ENCODE measurements around the gene CFAP45. TPM values are rescaled to one million over a fixed set of nuclear protein-coding genes. Genes with fewer than 3 reads are reported as not detected.

CFAP45 gene
- total and polyA plus RNA-seq, 2 experiments from 2014 or later: 0.43 TPM; not detected in 1

DNA sequence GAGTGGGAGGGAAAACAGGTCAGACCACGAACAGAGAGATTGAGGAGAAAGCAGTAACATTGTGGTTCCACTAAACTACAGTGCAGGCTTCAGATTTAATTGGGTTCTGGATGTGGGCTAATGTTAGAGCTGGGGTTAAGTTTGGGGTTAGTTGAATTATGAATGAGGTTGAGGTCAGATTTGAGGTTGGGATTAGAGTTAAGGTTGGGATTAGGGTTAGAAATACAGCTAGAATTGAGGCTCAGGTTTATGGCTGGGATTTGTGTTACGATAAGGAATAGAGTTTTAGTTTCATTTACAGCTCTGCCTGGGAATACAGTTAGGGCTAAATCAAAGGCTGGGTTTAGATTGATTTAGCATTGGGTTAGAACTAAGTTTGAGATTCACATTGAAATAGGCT lies 35.7 kb downstream of the CFAP45 start:
- Histone ChIP-seq H3K4me2 (no peak overlapping the region), H3K9me3 (ENCODE audit: low read depth) (no peaks in the 10 kb centered on the region), H3K36me3 (replicated peaks; ENCODE audit: insufficient read depth, low read depth) (no peaks in the 10 kb centered on the region), H2AFZ (no peak overlapping the region), H3K4me1 (ENCODE audit: insufficient read depth) (peaks cover 20% of the 10 kb centered on the region), H3K9me2 (replicated peaks; ENCODE audit: insufficient read depth) (no peaks in the 10 kb centered on the region), H3K27ac (no peak overlapping the region), H3K4me3 (no peak overlapping the region), H3K79me2 (no peaks in the 10 kb centered on the region), H3K27me3 (no peaks in the 10 kb centered on the region), H4K20me1 (ENCODE audit: insufficient read depth, poor library complexity, severe bottlenecking) (no peaks in the 10 kb centered on the region)
- DNase-seq (ENCODE audit: low spot score): no peak
- WGBS (ENCODE audit: low lambda C conversion rate, missing lambda C conversion rate): 91% methylated on average over 2 of the region's 2 CpGs
- TF ChIP-seq EZH2phosphoT487 (IDR thresholded peaks at IDR 0.05; ENCODE audit: low read depth, severe bottlenecking, unreplicated experiment) (no peak), CTCF (IDR thresholded peaks at IDR 0.05; ENCODE audit: poor library complexity) (no peak), EZH2 (IDR thresholded peaks at IDR 0.05; ENCODE audit: borderline replicate concordance) (no peak)

DNA sequence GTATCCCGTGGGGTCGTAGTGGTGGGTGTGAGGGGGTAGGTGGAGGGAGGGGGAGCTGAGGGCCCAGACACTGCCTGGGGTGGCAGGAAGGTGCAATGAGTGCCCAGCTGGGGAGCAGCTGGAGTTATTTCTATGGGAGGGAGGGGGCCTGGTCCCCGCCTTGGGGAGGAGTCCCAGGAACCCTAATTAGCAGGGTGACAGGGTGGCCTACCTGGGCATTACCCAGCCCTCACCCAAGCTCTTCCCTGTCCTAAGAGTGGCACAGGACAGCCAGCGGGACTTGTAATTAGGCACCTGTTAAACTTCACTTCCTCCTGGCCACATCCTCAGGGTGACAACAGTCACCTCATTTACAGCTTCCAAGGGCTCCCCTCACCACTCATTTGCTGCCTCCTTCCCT lies 37.4 kb downstream of the CFAP45 start, which contains the start of gene VSIG8:
Gene VSIG8, minus strand, starts transcription at position 101 of the 400 bp plus-strand sequence. CDS start 136 bp downstream, outside the sequence.
- no peak for TF ChIP-seq CTCF (IDR thresholded peaks at IDR 0.05; ENCODE audit: poor library complexity)
- H3K4me1 ChIP-seq (ENCODE audit: insufficient read depth): peaks cover 15% of the 10 kb centered on the region
- 87% methylated on average over 3 of the region's 4 CpGs for WGBS (ENCODE audit: low lambda C conversion rate, missing lambda C conversion rate)
- H3K79me2 ChIP-seq: no peaks in the 10 kb centered on the region
- H3K4me2 ChIP-seq: no peak within 1 kb of the TSS
- no peaks in the 10 kb centered on the region for H3K9me3 ChIP-seq (ENCODE audit: low read depth)
- no peak within 1 kb of the TSS for H3K27ac ChIP-seq
- DNase-seq (ENCODE audit: low spot score): no peak
- no peak within 1 kb of the TSS for H3K4me3 ChIP-seq
- no peak within 1 kb of the TSS for H2AFZ ChIP-seq
- no peaks in the 10 kb centered on the region for H3K9me2 ChIP-seq (replicated peaks; ENCODE audit: insufficient read depth)
- H4K20me1 ChIP-seq (ENCODE audit: insufficient read depth, poor library complexity, severe bottlenecking): no peaks in the 10 kb centered on the region
- no peaks in the 10 kb centered on the region for H3K27me3 ChIP-seq
- H3K36me3 ChIP-seq (replicated peaks; ENCODE audit: insufficient read depth, low read depth): no peaks in the 10 kb centered on the region

GRCh38 chr1:159862031-159862430 lies 37.9 kb downstream of the CFAP45 start:
- no peaks in the 10 kb centered on the region for H3K79me2 ChIP-seq
- H3K9me2 ChIP-seq (replicated peaks; ENCODE audit: insufficient read depth): no peaks in the 10 kb centered on the region
- H4K20me1 ChIP-seq (ENCODE audit: insufficient read depth, poor library complexity, severe bottlenecking): no peaks in the 10 kb centered on the region
- 82% methylated on average over 5 of the region's 5 CpGs for WGBS (ENCODE audit: low lambda C conversion rate, missing lambda C conversion rate)
- no peak overlapping the region for H2AFZ ChIP-seq
- H3K27me3 ChIP-seq: no peaks in the 10 kb centered on the region
- H3K4me1 ChIP-seq (ENCODE audit: insufficient read depth): peaks cover 12% of the 10 kb centered on the region
- DNase-seq (ENCODE audit: low spot score): no peak
- H3K4me2 ChIP-seq: no peak overlapping the region
- no peak for TF ChIP-seq CTCF (IDR thresholded peaks at IDR 0.05; ENCODE audit: poor library complexity)
- no peak for TF ChIP-seq EZH2 (IDR thresholded peaks at IDR 0.05; ENCODE audit: borderline replicate concordance)
- no peak for TF ChIP-seq EZH2phosphoT487 (IDR thresholded peaks at IDR 0.05; ENCODE audit: low read depth, severe bottlenecking, unreplicated experiment)
- no peak overlapping the region for H3K27ac ChIP-seq
- no peaks in the 10 kb centered on the region for H3K36me3 ChIP-seq (replicated peaks; ENCODE audit: insufficient read depth, low read depth)
- H3K4me3 ChIP-seq: no peak overlapping the region
- H3K9me3 ChIP-seq (ENCODE audit: low read depth): no peaks in the 10 kb centered on the region

GRCh38 chr1:159861218-159861617 lies 38.7 kb downstream of the CFAP45 start:
- H3K4me1 ChIP-seq (ENCODE audit: insufficient read depth): peaks cover 12% of the 10 kb centered on the region
- WGBS (ENCODE audit: low lambda C conversion rate, missing lambda C conversion rate): 86% methylated on average over 7 of the region's 8 CpGs
- no peak overlapping the region for H3K4me2 ChIP-seq
- DNase-seq (ENCODE audit: low spot score): no peak
- no peaks in the 10 kb centered on the region for H3K79me2 ChIP-seq
- H2AFZ ChIP-seq: no peak overlapping the region
- no peak overlapping the region for H3K27ac ChIP-seq
- H4K20me1 ChIP-seq (ENCODE audit: insufficient read depth, poor library complexity, severe bottlenecking): no peaks in the 10 kb centered on the region
- no peaks in the 10 kb centered on the region for H3K9me2 ChIP-seq (replicated peaks; ENCODE audit: insufficient read depth)
- no peaks in the 10 kb centered on the region for H3K9me3 ChIP-seq (ENCODE audit: low read depth)
- TF ChIP-seq EZH2 (IDR thresholded peaks at IDR 0.05; ENCODE audit: borderline replicate concordance) (no peak), EZH2phosphoT487 (IDR thresholded peaks at IDR 0.05; ENCODE audit: low read depth, severe bottlenecking, unreplicated experiment) (no peak), CTCF (IDR thresholded peaks at IDR 0.05; ENCODE audit: poor library complexity) (no peak)
- no peaks in the 10 kb centered on the region for H3K27me3 ChIP-seq
- no peak overlapping the region for H3K4me3 ChIP-seq
- no peaks in the 10 kb centered on the region for H3K36me3 ChIP-seq (replicated peaks; ENCODE audit: insufficient read depth, low read depth)
